ENCODE data around the gene IL1RN. TPM values are rescaled to one million over a fixed set of nuclear protein-coding genes. Genes with fewer than 3 reads are reported as not detected.

Gene IL1RN
- total RNA-seq, 1 experiment from 2014 or later, result 0.86 TPM

- Histone ChIP-seq H3K4me3 (no peak overlapping the region), H3K27me3 (peaks cover 2% of the 10 kb centered on the region; the same call in 1 of the 2 replicates), H3K9me3 (no peaks in the 10 kb centered on the region), H3K36me3 (no peaks in the 10 kb centered on the region)
- DNase-seq, result peak; percentile 90
Measured at GRCh38 chr2:113117541-113118262, 9.7 kb upstream of the IL1RN start.

GRCh38 chr2:113118263-113118657 lies 9.1 kb upstream of the IL1RN start:
- Histone ChIP-seq H3K9me3 (no peaks in the 10 kb centered on the region), H3K27me3 (peaks cover 2% of the 10 kb centered on the region; the same call in 1 of the 2 replicates), H3K36me3 (no peaks in the 10 kb centered on the region), H3K4me3 (no peak overlapping the region)
- DNase-seq, result no peak

GRCh38 chr2:113119111-113119510 lies 8.3 kb upstream of the IL1RN start:
- Histone ChIP-seq H3K9me3 (no peaks in the 10 kb centered on the region), H3K27me3 (peaks cover 2% of the 10 kb centered on the region; the same call in 1 of the 2 replicates), H3K36me3 (no peaks in the 10 kb centered on the region), H3K4me3 (no peak overlapping the region)
- DNase-seq, result no peak

- Histone ChIP-seq H3K36me3 (no peaks in the 10 kb centered on the region), H3K27me3 (peaks cover 2% of the 10 kb centered on the region; the same call in 1 of the 2 replicates), H3K4me3 (no peak overlapping the region), H3K9me3 (no peaks in the 10 kb centered on the region)
- no peak for DNase-seq
Measured at GRCh38 chr2:113120861-113121260, 6.5 kb upstream of the IL1RN start.

GRCh38 chr2:113122364-113122763 lies 5.0 kb upstream of the IL1RN start:
- no peaks in the 10 kb centered on the region for H3K36me3 ChIP-seq
- DNase-seq, result no peak
- no peaks in the 10 kb centered on the region for H3K9me3 ChIP-seq
- H3K27me3 ChIP-seq, result peaks cover 2% of the 10 kb centered on the region; the same call in 1 of the 2 replicates
- H3K4me3 ChIP-seq, result no peak overlapping the region

GRCh38 chr2:113123726-113124125 lies 3.7 kb upstream of the IL1RN start:
- Histone ChIP-seq H3K27me3 (peaks cover 2% of the 10 kb centered on the region; the same call in 1 of the 2 replicates), H3K4me3 (no peak overlapping the region), H3K36me3 (no peaks in the 10 kb centered on the region), H3K9me3 (no peaks in the 10 kb centered on the region)
- DNase-seq, result no peak

GRCh38 chr2:113124181-113124961 lies 3.0 kb upstream of the IL1RN start:
- H3K9me3 ChIP-seq, result no peaks in the 10 kb centered on the region
- H3K4me3 ChIP-seq, result no peak overlapping the region
- peak; percentile 54 for DNase-seq
- peaks cover 2% of the 10 kb centered on the region; the same call in 1 of the 2 replicates for H3K27me3 ChIP-seq
- H3K36me3 ChIP-seq, result no peaks in the 10 kb centered on the region

GRCh38 chr2:113124984-113125855 lies 2.2 kb upstream of the IL1RN start:
- H3K9me3 ChIP-seq, result no peaks in the 10 kb centered on the region
- H3K36me3 ChIP-seq, result no peaks in the 10 kb centered on the region
- H3K4me3 ChIP-seq, result no peak overlapping the region
- H3K27me3 ChIP-seq, result peaks cover 2% of the 10 kb centered on the region; the same call in 1 of the 2 replicates
- DNase-seq, result no peak

GRCh38 chr2:113127646-113128570 lies 510 bp downstream of the IL1RN start:
- H3K4me3 ChIP-seq, result no peak overlapping the region
- H3K9me3 ChIP-seq, result no peaks in the 10 kb centered on the region
- no peaks in the 10 kb centered on the region for H3K27me3 ChIP-seq
- no peaks in the 10 kb centered on the region for H3K36me3 ChIP-seq
- DNase-seq, result no peak

- Histone ChIP-seq H3K27me3 (no peaks in the 10 kb centered on the region), H3K4me3 (no peak overlapping the region), H3K36me3 (no peaks in the 10 kb centered on the region), H3K9me3 (no peaks in the 10 kb centered on the region)
- DNase-seq, result no peak
Measured at GRCh38 chr2:113129519-113130078, 2.2 kb downstream of the IL1RN start.

GRCh38 chr2:113131352-113132185 lies 4.2 kb downstream of the IL1RN start:
- no peak overlapping the region for H3K4me3 ChIP-seq
- no peaks in the 10 kb centered on the region for H3K36me3 ChIP-seq
- no peak for DNase-seq
- H3K27me3 ChIP-seq, result no peaks in the 10 kb centered on the region
- H3K9me3 ChIP-seq, result no peaks in the 10 kb centered on the region

- no peaks in the 10 kb centered on the region for H3K36me3 ChIP-seq
- no peak overlapping the region for H3K4me3 ChIP-seq
- H3K27me3 ChIP-seq, result no peaks in the 10 kb centered on the region
- H3K9me3 ChIP-seq, result no peaks in the 10 kb centered on the region
- DNase-seq, result no peak
Measured at GRCh38 chr2:113132414-113133021, 5.1 kb downstream of the IL1RN start.

- no peak overlapping the region for H3K4me3 ChIP-seq
- peak; percentile 79 for DNase-seq
- H3K9me3 ChIP-seq, result no peaks in the 10 kb centered on the region
- no peaks in the 10 kb centered on the region for H3K36me3 ChIP-seq
- no peaks in the 10 kb centered on the region for H3K27me3 ChIP-seq
Measured at GRCh38 chr2:113133704-113134598, 6.6 kb downstream of the IL1RN start.

- no peaks in the 10 kb centered on the region for H3K27me3 ChIP-seq
Measured at GRCh38 chr2:113134717-113135116, 7.3 kb downstream of the IL1RN start.

More at GRCh38 chr2:113134717-113135116, 7.3 kb downstream of the IL1RN start:
- no peak for DNase-seq
- Histone ChIP-seq H3K9me3 (no peaks in the 10 kb centered on the region), H3K36me3 (no peaks in the 10 kb centered on the region), H3K4me3 (no peak overlapping the region)
